Vagina (tissue), 2 donors: ENCODE results near the gene RFT1.

Source experiments
- CTCF ChIP-seq, 3 experiments: fragments of 450-650 bp in 2 of 3; fragments of 200-600 bp in 1 of 3; sonication (generic) in 1 of 3; IDR thresholded peaks; one replicate each; pipeline ENCODE4 v1.5.1; 2017 to 2019; ENCODE audit warnings: antibody characterized with exemption in 3 of 3, mild to moderate bottlenecking in 2 of 3, moderate library complexity in 2 of 3
- POLR2A ChIP-seq, 2 donors: fragments of 450-650 bp; IDR thresholded peaks; one replicate each; pipeline ENCODE4 v1.6.1; 2017; ENCODE audit warnings: antibody characterized with exemption in 2 of 2, mild to moderate bottlenecking in 2 of 2, moderate library complexity in 2 of 2
- POLR2AphosphoS5 ChIP-seq, 2 donors: sonication (generic); formaldehyde crosslinking; IDR thresholded peaks; one replicate each; pipeline ENCODE4 v1.9.0; 2017; ENCODE audit warnings: antibody characterized with exemption in 2 of 2, mild to moderate bottlenecking in 2 of 2, low read depth in 1 of 2; ENCODE audit not compliant: insufficient read depth in 1 of 2

- TF ChIP-seq CTCF (IDR thresholded peaks at IDR 0.05): no peak
- TF ChIP-seq POLR2AphosphoS5 (IDR thresholded peaks at IDR 0.05; ENCODE audit: insufficient read depth in 1 of 2, low read depth in 1 of 2): no peak
- TF ChIP-seq POLR2A (IDR thresholded peaks at IDR 0.05): no peak
Measured at GRCh38 chr3:53109190-53109589, 21.0 kb downstream of the RFT1 start.
